Fibroblast of villous mesenchyme (primary cell): ENCODE measurements around the gene CCDC39. TPM values are rescaled to one million over a fixed set of nuclear protein-coding genes. Genes with fewer than 3 reads are reported as not detected.
"Not testable (repeated sequence)": the region's sequence is repeated elsewhere in the genome, so short reads cannot be mapped to it uniquely, and the experiment has no call there.

Experiments
- DNase-seq: peaks from one replicate; pipeline ENCODE4 v3.0.0-alpha.2; 2010; ENCODE audit warnings: low read depth
- H3K4me3 ChIP-seq: 2 replicates; pipeline ENCODE4 v1.5.1; 2011; ENCODE audit warnings: low read depth, mild to moderate bottlenecking, low read length
- total RNA-seq: library from RNA; depleted of rRNA; stranded (reverse); fragments of >200 nt; gene quantifications from 2 replicates; pipeline ENCODE4 v1.2.3, GENCODE V29; 2012
- TF ChIP-seq, protein P1 (sequence below): IDR thresholded peaks from 2 replicates; pipeline ENCODE4 v1.5.1; 2012; ENCODE audit warnings: low read depth, mild to moderate bottlenecking, low read length; ENCODE audit not compliant: insufficient read depth

The CCDC39 gene
- total RNA-seq, 1 donor = under 0.01 TPM

DNA sequence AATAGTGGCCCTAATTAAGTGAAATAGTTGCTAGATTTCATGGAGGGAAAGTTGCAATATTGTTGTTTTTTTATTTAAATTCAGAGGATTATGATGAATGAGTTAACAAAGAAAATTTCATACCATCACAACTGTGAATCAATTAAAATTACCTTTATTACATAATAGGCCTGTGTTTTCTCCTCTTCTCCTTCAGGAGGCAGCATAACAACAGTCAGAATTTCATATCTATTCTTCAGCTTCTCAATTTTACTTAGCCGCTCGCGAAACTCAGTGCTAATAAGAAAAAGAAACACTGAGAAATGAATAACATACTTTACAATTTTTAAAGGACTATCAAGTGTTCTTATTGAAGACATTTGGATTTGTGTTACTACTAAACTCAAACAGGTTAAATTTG lies 48.0 kb downstream of the CCDC39 start:
- DNase-seq = peak; percentile 3
- no peak overlapping the region for H3K4me3 ChIP-seq
- TF ChIP-seq, protein P1, sequence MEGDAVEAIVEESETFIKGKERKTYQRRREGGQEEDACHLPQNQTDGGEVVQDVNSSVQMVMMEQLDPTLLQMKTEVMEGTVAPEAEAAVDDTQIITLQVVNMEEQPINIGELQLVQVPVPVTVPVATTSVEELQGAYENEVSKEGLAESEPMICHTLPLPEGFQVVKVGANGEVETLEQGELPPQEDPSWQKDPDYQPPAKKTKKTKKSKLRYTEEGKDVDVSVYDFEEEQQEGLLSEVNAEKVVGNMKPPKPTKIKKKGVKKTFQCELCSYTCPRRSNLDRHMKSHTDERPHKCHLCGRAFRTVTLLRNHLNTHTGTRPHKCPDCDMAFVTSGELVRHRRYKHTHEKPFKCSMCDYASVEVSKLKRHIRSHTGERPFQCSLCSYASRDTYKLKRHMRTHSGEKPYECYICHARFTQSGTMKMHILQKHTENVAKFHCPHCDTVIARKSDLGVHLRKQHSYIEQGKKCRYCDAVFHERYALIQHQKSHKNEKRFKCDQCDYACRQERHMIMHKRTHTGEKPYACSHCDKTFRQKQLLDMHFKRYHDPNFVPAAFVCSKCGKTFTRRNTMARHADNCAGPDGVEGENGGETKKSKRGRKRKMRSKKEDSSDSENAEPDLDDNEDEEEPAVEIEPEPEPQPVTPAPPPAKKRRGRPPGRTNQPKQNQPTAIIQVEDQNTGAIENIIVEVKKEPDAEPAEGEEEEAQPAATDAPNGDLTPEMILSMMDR = peak; percentile 30

DNA sequence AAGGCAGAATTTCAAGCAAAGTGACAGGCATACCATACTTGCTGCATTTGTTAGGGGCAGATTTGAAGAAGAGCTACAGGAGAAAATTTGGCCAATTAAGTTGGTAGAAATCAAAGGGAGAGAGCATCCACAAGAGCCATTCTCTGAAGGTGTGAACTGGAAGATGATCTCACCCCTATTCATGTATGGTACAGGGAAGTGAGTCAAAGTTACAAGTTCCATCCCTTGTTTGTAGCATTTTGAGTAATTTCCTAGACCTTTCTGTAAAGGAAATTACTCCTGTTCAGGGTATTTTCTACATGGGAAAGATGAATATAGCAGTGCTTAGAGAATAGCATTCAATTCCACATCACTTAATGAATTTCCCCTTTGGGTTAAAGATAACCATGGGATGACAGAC lies 48.9 kb downstream of the CCDC39 start:
- DNase-seq = no peak
- H3K4me3 ChIP-seq = no peak overlapping the region
- TF ChIP-seq, protein P1 = no peak

DNA sequence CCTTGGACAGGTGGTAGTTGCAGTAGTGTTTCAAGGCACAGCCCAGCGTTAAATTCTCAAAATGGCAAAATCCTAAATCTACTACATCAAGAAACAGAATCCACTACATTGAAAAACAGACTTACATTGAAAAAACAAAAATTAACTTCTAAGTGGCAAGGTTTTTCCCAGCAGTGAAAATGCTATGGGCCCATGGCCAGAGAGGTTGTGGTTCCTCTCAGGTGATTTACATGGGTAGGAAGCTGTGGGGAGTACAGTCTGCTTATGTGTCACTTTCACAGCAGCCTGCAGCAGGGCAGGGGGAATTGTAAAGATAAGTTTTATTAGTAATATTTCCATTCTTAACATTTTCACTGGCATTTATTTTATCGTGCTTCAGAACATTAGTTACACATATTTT lies 52.4 kb downstream of the CCDC39 start:
- DNase-seq = no peak
- TF ChIP-seq, protein P1 = no peak
- no peak overlapping the region for H3K4me3 ChIP-seq

DNA sequence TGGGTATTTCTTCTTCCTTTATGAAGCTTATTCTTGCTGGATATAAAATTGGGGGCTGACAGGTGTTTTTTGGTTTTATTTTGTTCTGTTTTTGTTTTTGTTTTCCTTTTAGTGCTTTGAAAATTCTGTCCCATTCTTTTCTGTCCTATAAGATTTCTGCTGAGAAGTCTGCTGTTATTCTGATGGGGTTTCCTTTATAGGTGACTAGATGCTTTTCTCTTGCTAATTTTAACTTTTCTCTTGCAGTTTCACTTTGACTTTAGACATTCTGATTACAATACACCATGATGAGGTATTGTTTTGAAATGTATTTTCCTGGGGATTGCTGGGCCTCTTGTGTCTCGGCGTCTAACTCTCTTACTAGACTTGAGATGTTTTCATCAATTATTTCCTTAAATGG lies 54.6 kb downstream of the CCDC39 start:
- no peak overlapping the region for H3K4me3 ChIP-seq
- TF ChIP-seq, protein P1 = no peak
- no peak for DNase-seq

DNA sequence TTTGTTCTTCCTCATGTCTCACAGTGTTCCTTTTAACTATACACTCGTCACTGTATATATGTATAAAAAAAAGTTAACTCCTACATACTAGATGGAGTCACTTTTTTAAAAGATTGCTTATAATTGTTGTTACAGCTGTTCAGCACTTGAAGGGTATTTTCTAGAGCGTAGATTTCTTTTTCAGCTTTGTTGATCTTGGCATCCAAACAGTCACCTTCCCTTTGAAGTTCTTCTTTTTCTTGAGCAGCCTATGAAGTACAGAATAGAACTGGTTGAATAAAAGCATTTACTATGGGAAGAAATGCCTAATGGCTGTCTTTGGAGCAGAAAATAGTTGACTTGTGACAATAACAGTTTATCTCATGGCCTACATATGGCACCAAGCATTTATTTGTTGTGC lies 59.6 kb downstream of the CCDC39 start:
- no peak overlapping the region for H3K4me3 ChIP-seq
- TF ChIP-seq, protein P1 = no peak
- no peak for DNase-seq

DNA sequence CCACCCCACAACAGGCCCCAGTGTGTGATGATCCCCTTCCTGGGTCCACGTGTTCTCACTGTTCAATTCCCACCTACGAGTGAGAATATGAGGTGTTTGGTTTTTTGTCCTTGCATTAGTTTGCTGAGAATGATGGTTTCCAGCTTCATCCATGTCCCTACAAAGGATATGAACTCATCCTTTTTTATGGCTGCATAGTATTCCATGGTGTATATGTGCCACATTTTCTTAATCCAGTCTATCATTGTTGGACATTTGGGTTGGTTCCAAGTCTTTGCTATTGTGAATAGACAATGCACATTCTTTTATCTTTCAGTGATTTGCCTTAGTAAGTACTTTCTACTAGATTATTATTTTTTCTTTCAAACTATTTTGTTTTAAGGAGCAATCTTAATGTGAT lies 60.7 kb downstream of the CCDC39 start:
- not testable (repeated sequence) for H3K4me3 ChIP-seq, DNase-seq

DNA sequence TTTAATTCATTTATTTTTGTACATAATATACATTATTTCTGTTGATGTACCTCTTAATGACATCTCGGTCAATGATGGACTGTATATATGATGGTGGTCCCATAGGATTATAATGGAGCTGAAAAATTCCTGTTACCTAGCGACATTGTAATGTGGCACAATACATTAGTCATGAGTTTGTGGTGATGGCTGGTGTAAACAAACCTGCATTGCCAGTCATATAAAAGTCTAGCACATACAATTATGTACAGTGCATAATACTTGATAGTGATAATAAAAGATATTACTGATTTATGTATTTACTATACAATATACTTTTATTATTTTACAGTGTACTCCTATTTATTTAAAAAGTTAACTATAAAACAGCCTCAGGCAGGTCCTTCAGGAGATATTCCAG lies 62.2 kb downstream of the CCDC39 start:
- no peak for DNase-seq
- TF ChIP-seq, protein P1 = no peak
- H3K4me3 ChIP-seq = no peak overlapping the region

DNA sequence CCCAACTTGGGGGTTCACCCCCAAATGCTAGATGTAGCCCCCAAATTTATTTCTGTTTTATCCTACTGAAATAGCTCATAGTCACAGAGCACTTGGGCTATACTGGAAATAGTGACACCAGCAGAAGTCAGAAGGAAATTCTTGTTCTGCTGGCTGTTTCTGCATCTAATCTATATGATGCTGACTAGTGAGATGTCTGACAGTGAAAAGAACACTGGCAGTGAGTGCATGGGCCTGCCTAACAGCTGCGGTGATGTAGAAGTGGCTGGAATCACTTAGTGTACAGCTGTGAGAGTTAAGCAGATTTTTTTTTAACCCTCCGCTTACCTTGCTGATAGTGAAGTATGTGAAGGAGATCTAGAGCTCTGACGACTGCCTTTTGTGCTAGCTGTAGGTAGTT lies 63.3 kb downstream of the CCDC39 start:
- no peak for DNase-seq
- TF ChIP-seq, protein P1 = no peak
- H3K4me3 ChIP-seq = no peak overlapping the region
